WERI-Rb-1 (cell line): ENCODE data around the gene IPO9.

Experiments
- DNase-seq: peaks from one replicate; pipeline ENCODE4 v3.0.0-alpha.2; 2020
- H3K27ac ChIP-seq: fragments of 250-450 bp; sonication (Bioruptor Pico); 2 replicates; pipeline ENCODE4 v1.5.1; 2020; ENCODE audit warnings: mild to moderate bottlenecking, moderate library complexity
- H3K27me3 ChIP-seq: fragments of 250-450 bp; sonication (Bioruptor Pico); 2 replicates; pipeline ENCODE4 v1.5.1; 2021; ENCODE audit warnings: mild to moderate bottlenecking, low read depth, moderate library complexity; ENCODE audit not compliant: insufficient read depth, severe bottlenecking
- H3K36me3 ChIP-seq: fragments of 250-450 bp; sonication (Bioruptor Pico); 2 replicates; pipeline ENCODE4 v1.5.1; 2020; ENCODE audit warnings: mild to moderate bottlenecking, moderate library complexity
- H3K4me3 ChIP-seq: 2 replicates; pipeline ENCODE4 v1.5.1; 2011; ENCODE audit warnings: low read depth, mild to moderate bottlenecking, control low read depth, low read length
- H3K9me3 ChIP-seq: fragments of 250-450 bp; sonication (Bioruptor Pico); 2 replicates; pipeline ENCODE4 v1.5.1; 2021; ENCODE audit warnings: mild to moderate bottlenecking, moderate library complexity; ENCODE audit not compliant: severe bottlenecking
- TF ChIP-seq, protein P1 (sequence below): IDR thresholded peaks from 2 replicates; pipeline ENCODE4 v1.5.1; 2011; ENCODE audit warnings: low read depth, mild to moderate bottlenecking, control low read depth, inconsistent platforms, low read length

Gene IPO9

DNA sequence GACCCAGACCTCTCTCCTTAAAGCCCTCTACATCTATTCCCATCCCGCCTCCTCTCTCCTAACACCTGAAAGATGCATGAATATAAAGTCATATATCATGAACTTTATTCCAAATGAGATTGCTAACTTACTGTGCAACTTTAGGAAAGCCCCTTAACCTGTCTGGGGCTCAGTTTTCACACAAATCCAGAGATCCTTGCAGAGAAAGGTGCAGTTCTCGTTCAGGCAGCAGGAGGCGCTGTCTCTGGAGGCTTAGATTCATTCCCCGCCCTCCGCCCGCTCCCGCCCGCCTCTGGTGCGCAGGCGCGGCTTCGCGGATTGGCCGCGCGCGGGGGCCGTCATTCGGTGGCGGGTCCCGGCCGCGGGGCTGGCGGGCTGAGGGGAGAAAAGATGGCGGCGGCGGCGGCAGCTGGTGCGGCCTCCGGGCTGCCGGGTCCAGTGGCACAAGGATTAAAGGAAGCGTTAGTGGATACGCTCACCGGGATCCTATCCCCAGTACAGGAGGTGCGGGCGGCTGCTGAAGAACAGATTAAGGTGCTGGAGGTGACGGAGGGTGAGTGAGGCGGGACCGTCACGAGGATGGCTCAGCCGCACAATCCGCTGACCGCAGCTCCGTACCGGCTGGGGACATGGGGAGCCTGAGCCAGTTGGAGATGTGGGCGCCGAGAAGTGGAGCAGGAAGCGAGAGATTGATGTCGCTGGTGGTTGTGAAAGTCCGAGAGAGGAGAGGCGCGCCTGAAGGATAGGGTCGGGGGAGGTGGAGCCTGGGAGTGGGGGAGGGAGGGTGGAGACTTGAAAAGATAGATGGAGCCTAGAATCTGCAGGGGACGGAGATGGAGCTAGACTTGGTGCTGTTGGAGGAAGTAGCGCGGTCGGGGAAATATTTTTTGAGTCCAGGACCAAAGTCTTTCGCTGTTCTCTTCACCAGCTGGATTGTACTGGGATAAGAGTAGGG lies at the start of gene IPO9:
TSS of gene IPO9 (plus strand) at position 338 of the 955 bp plus-strand sequence. CDS start at position 391, 53 bp downstream.
- H3K9me3 ChIP-seq, result no peaks in the 10 kb centered on the region
- no peaks in the 10 kb centered on the region for H3K27me3 ChIP-seq
- H3K27ac ChIP-seq, result peak within 1 kb of the TSS; percentile 99
- DNase-seq, result peak; percentile 100
- peak within 1 kb of the TSS; percentile 72 for H3K4me3 ChIP-seq
- TF ChIP-seq, protein P1, sequence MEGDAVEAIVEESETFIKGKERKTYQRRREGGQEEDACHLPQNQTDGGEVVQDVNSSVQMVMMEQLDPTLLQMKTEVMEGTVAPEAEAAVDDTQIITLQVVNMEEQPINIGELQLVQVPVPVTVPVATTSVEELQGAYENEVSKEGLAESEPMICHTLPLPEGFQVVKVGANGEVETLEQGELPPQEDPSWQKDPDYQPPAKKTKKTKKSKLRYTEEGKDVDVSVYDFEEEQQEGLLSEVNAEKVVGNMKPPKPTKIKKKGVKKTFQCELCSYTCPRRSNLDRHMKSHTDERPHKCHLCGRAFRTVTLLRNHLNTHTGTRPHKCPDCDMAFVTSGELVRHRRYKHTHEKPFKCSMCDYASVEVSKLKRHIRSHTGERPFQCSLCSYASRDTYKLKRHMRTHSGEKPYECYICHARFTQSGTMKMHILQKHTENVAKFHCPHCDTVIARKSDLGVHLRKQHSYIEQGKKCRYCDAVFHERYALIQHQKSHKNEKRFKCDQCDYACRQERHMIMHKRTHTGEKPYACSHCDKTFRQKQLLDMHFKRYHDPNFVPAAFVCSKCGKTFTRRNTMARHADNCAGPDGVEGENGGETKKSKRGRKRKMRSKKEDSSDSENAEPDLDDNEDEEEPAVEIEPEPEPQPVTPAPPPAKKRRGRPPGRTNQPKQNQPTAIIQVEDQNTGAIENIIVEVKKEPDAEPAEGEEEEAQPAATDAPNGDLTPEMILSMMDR, result peak; percentile 99
- H3K36me3 ChIP-seq, result peaks cover 37% of the 10 kb centered on the region

DNA sequence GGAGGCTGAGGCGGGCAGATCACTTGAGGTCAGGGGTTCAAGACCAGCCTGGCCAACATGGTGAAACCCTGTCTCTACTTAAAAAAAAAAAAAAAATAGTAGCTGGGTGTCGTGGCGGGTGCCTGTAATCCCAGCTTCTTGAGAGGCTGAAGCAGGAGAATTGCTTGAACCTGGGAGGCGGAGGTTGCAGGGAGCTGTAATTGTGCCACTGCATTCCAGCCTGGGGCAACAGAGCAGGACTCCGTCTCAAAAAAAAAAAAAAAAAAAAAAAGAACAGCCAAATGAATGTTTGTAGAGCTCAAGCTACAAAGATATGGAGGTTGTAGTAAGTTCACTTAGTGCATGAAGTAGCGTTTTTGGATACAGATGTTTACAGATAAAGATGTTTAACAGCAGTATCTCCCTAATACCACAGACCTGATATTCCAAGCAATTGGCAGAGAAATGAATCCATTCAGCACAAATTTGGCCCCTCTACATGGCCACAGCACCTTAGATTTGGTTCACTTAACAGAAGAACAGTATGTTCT lies 49.5 kb upstream of the IPO9 start:
- DNase-seq, result no peak
- TF ChIP-seq, protein P1, result no peak
- Histone ChIP-seq H3K27ac (no peak overlapping the region), H3K4me3 (no peak overlapping the region), H3K36me3 (peaks cover 41% of the 10 kb centered on the region), H3K27me3 (no peaks in the 10 kb centered on the region), H3K9me3 (no peaks in the 10 kb centered on the region)

DNA sequence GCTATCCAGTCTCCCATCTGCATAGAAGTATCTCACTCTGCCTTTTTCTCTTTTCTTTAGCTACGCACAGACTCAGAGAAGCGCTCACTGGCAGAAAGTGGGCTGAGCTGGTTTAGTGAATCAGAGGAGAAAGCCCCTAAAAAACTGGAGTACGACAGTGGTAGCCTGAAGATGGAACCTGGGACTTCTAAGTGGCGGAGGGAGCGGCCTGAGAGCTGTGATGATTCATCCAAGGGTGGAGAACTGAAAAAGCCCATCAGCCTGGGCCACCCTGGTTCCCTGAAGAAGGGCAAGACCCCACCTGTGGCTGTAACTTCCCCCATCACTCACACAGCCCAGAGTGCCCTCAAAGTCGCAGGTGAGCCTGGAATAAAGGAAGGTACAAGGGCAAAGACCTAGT lies 48.0 kb upstream of the IPO9 start:
- H3K9me3 ChIP-seq, result no peaks in the 10 kb centered on the region
- H3K27ac ChIP-seq, result no peak overlapping the region
- H3K4me3 ChIP-seq, result no peak overlapping the region
- TF ChIP-seq, protein P1, result no peak
- DNase-seq, result no peak
- peaks cover 54% of the 10 kb centered on the region for H3K36me3 ChIP-seq
- H3K27me3 ChIP-seq, result no peaks in the 10 kb centered on the region

DNA sequence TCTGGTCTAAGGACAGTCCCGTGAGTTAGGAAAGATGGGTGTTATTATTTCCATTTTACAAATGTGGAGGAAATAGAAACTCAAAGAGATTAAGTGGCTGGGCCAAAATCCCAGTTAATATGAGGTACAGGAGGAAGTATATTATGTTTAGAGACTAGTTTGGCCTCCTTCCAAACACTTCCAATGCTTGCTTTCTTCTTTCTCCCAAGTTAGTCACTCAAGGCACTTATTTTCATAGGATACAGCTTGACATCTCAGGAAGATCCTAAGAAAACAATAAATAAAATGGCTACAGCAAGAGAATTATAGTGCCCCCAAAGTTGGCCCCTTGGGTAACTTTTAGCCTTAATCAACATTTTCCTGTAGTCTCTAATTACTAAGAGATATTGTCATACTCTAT lies 47.5 kb upstream of the IPO9 start:
- no peak overlapping the region for H3K4me3 ChIP-seq
- no peak overlapping the region for H3K27ac ChIP-seq
- peaks cover 58% of the 10 kb centered on the region for H3K36me3 ChIP-seq
- DNase-seq, result no peak
- H3K9me3 ChIP-seq, result no peaks in the 10 kb centered on the region
- TF ChIP-seq, protein P1, result no peak
- no peaks in the 10 kb centered on the region for H3K27me3 ChIP-seq

DNA sequence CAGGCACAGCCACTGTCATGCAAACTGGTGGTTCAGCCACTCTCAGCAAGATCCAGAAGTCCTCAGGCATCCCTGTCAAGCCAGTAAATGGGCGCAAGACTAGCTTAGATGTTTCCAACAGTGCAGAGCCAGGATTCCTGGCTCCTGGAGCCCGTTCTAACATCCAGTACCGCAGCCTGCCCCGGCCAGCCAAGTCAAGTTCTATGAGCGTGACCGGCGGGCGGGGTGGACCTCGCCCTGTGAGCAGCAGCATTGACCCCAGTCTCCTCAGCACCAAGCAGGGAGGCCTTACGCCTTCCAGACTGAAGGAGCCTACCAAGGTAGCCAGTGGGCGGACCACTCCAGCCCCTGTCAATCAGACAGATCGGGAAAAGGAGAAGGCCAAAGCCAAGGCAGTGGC lies 46.6 kb upstream of the IPO9 start:
- no peak overlapping the region for H3K4me3 ChIP-seq
- H3K27ac ChIP-seq, result no peak overlapping the region
- H3K9me3 ChIP-seq, result no peaks in the 10 kb centered on the region
- DNase-seq, result no peak
- no peaks in the 10 kb centered on the region for H3K27me3 ChIP-seq
- TF ChIP-seq, protein P1, result no peak
- peaks cover 68% of the 10 kb centered on the region for H3K36me3 ChIP-seq
